ENCODE data around the gene ACSM6. TPM values are rescaled to one million over a fixed set of nuclear protein-coding genes. Genes with fewer than 3 reads are reported as not detected.

The ACSM6 gene
- total RNA-seq, 1 experiment from 2014 or later = not detected

DNA sequence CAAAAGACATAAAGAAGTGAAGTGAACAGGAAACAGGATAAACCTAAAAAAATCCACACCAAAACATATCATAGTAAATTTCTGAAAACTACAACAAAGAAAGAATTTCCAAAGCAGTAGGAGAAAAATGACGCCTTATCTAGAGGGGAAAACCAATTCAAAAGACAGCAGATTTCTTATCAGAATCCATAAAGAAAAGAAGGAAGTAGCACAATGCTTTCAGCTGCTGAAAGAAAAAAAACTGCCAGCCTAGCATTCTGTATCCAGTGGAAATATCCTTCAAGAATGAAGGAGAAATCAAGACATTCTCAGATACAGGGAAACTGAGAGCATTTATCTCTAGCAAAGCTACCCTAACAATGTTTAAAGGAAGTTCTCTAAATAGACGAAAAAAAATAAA, 59.0 kb downstream of the ACSM6 start:
- H3K23me2 ChIP-seq (ENCODE audit: insufficient read length, low read depth, low read length, poor library complexity, severe bottlenecking) = no peaks in the 10 kb centered on the region
- no peak overlapping the region for H3K23ac ChIP-seq (ENCODE audit: insufficient read length, low read depth, low read length)
- H3K27ac ChIP-seq (ENCODE audit: insufficient read length, low read depth, low read length) = no peak overlapping the region
- H4K91ac ChIP-seq (ENCODE audit: insufficient read length, low read depth, low read length) = no peak overlapping the region
- DNase-seq = no peak
- H3K4ac ChIP-seq (ENCODE audit: low read depth, low read length) = no peak overlapping the region
- H3K9me3 ChIP-seq (ENCODE audit: control insufficient read depth, low read depth, low read length) = no peaks in the 10 kb centered on the region
- no peaks in the 10 kb centered on the region for H4K20me1 ChIP-seq (ENCODE audit: control insufficient read depth, insufficient read depth, insufficient read length)
- no peak overlapping the region for H3K9ac ChIP-seq (ENCODE audit: extremely low read depth, insufficient read length, low read length)
- TF ChIP-seq, protein P1, sequence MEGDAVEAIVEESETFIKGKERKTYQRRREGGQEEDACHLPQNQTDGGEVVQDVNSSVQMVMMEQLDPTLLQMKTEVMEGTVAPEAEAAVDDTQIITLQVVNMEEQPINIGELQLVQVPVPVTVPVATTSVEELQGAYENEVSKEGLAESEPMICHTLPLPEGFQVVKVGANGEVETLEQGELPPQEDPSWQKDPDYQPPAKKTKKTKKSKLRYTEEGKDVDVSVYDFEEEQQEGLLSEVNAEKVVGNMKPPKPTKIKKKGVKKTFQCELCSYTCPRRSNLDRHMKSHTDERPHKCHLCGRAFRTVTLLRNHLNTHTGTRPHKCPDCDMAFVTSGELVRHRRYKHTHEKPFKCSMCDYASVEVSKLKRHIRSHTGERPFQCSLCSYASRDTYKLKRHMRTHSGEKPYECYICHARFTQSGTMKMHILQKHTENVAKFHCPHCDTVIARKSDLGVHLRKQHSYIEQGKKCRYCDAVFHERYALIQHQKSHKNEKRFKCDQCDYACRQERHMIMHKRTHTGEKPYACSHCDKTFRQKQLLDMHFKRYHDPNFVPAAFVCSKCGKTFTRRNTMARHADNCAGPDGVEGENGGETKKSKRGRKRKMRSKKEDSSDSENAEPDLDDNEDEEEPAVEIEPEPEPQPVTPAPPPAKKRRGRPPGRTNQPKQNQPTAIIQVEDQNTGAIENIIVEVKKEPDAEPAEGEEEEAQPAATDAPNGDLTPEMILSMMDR (conservative IDR thresholded peaks at IDR 0.05) = no peak
- no peak overlapping the region for H2BK12ac ChIP-seq (ENCODE audit: insufficient read length, low read depth, low read length)
- H3K56ac ChIP-seq (ENCODE audit: insufficient read length, low read depth, low read length) = no peak overlapping the region
- no peak overlapping the region for H2BK5ac ChIP-seq (ENCODE audit: insufficient read length, low read length)
- no CpG with 5 or more reads among the region's 2 CpGs for WGBS (ENCODE audit: extremely low coverage, insufficient read length, low lambda C conversion rate)
- H3K27me3 ChIP-seq (ENCODE audit: insufficient read depth, low read length) = no peaks in the 10 kb centered on the region
- H3K27me3 Mint-ChIP-seq (ENCODE audit: low read depth) = no peaks in the 10 kb centered on the region
- no peak overlapping the region for H3K4me2 ChIP-seq (ENCODE audit: insufficient read depth, insufficient read length, low read length)
- no peak overlapping the region for H2AK5ac ChIP-seq (ENCODE audit: insufficient read length, low read length)
- no peak overlapping the region for H3K14ac ChIP-seq (ENCODE audit: insufficient read depth, low read length)
- H3K27ac Mint-ChIP-seq = peak overlapping the region in 1 of 3 experiments; percentile 12; a peak in 1 of 7 replicates
- no peak overlapping the region for H2AFZ ChIP-seq (ENCODE audit: low read length)
- peaks cover 4% of the 10 kb centered on the region for H3K79me1 ChIP-seq (ENCODE audit: insufficient read depth, low read depth, low read length, poor library complexity, severe bottlenecking)
- peaks cover 12 to 15% of the 10 kb centered on the region in 2 experiments for H3K9me3 Mint-ChIP-seq
- no peak overlapping the region for H4K8ac ChIP-seq (replicated peaks; ENCODE audit: insufficient read length, low read depth, low read length)
- no peak overlapping the region for H3K18ac ChIP-seq (ENCODE audit: insufficient read length, low read depth, low read length)
- H3K4me1 ChIP-seq (ENCODE audit: insufficient read depth, low read length) = peaks cover 3% of the 10 kb centered on the region; the same call in 1 of the 2 replicates
- peaks cover 21 to 43% (median 32%) of the 10 kb centered on the region in 3 experiments for H3K36me3 Mint-ChIP-seq (ENCODE audit: insufficient read depth in 1 of 3, low read depth in 3 of 3)
- H3T11ph ChIP-seq (ENCODE audit: low read length) = no peak overlapping the region
- H3K79me2 ChIP-seq (ENCODE audit: insufficient read depth, low read length) = no peaks in the 10 kb centered on the region; the same call in 1 of the 2 replicates
- no peak overlapping the region for H2BK120ac ChIP-seq (ENCODE audit: low read depth, low read length, poor library complexity, severe bottlenecking)
- H3K4me3 Mint-ChIP-seq = no peak overlapping the region
- no peak overlapping the region for H2BK20ac ChIP-seq (ENCODE audit: low read depth, low read length, poor library complexity, severe bottlenecking)
- H4K5ac ChIP-seq (ENCODE audit: insufficient read length, low read depth, low read length) = no peak overlapping the region
- no peak overlapping the region for H2BK15ac ChIP-seq (ENCODE audit: low read depth, low read length)
- H3K4me1 Mint-ChIP-seq = peaks cover 17 to 21% of the 10 kb centered on the region in 2 experiments
